ENCODE results near the gene NPC1.
"Not testable (repeated sequence)": the region's sequence is repeated elsewhere in the genome, so short reads cannot be mapped to it uniquely, and the experiment has no call there.

Gene NPC1

GRCh38 chr18:23575309-23575651 lies 11.0 kb downstream of the NPC1 start:
- DNase-seq (ENCODE audit: low read depth, low spot score), result no peak

DNA sequence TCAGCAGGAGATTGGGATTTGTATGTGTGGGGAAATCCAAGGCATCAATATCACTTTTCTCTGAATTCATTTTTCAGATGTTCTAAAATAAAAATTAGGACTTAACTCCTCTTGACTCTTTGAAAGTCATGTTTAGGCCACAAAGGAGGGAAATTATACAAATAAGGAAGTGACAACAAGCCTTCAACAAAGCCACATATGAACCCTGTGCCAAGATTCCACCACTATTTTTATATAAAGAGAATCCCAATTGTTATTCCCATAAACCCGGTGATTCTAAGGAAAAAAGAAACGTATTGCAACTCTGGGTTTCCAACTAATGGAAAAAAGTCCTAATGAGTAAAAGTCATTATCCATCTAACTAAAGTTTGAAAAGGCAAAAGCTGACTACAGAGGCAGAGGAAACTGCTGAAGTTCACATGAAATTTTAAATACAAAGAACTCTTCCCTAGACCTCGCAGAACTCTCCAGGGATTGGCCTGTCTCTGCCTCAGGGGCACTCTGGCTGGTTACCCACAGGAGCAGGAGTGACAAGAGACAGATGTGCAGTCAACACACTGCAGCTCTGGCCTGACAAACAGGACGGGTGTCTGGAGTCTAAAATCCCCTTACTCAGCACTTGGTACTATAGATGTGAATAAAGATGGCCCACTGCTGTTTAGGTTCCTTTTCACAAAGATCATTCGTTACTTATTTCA lies 11.5 kb downstream of the NPC1 start:
- no peak for DNase-seq (ENCODE audit: low read depth, low spot score)

DNA sequence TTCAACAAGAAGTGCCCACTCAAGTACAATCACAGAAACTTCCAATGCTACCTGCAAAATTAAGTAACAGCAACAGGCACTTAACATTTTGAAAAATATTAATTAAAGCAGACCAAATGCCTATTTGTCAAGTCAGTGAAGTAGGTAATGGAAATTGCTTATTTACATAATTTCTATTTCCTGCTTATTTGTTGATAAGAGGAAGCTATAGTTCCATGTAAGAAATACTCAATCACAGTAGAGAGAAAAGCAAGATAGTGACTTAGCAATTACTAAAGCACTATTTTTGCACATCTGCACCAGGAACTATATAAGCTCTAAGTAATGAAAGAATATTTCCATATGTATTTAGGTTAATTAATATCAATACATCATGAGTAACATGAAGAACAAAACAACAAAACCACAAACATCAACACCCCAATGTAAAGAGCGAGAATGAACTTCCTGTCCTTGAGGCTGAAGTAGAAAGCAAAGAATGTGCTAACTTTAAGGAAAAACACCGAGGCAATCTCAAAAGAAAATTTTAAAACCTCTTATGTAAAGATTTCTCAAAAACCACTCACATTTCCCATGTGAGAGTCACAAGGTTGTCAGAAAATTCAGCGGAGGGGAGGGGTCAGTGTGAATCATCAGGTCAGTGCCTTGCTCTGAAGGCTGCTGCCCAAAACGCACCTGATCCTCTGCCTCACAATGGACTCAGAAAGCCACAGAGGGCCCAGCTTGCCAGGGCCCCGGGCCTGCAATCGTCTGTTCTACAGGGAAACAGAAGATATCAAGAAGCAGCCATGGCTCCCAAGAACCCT lies 12.5 kb downstream of the NPC1 start:
- DNase-seq (ENCODE audit: low read depth, low spot score), result no peak

GRCh38 chr18:23573020-23573419 lies 13.3 kb downstream of the NPC1 start:
- DNase-seq (ENCODE audit: low read depth, low spot score), result no peak

DNA sequence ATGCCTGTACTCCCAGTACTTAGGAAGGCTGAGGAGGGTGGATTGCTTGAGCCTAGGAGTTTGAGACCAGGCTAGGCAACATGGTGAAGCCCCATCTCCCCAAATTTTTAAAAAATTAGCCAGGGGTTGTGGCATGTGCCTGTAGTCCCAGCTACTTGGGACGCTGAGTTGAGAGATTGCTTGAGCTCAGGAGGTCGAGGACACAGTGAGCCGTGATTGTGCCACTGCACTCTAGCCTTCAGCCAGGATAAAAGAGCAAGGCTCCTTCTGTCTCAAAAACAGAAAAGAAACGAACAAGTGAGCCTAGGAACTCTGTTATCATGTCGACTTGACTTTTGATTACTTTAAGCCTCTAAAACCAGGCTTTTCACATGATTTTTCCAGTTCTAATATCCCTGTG lies 13.7 kb downstream of the NPC1 start:
- no peak for DNase-seq (ENCODE audit: low read depth, low spot score)

GRCh38 chr18:23572012-23572411 lies 14.3 kb downstream of the NPC1 start:
- no peak for DNase-seq (ENCODE audit: low read depth, low spot score)

GRCh38 chr18:23570912-23571504 lies 15.3 kb downstream of the NPC1 start:
- no peak for DNase-seq (ENCODE audit: low read depth, low spot score)

- DNase-seq (ENCODE audit: low read depth, low spot score), result no peak
Observed at GRCh38 chr18:23569299-23570063, 16.8 kb downstream of the NPC1 start.

GRCh38 chr18:23568281-23569138 lies 17.8 kb downstream of the NPC1 start:
- DNase-seq (ENCODE audit: low read depth, low spot score), result no peak

DNA sequence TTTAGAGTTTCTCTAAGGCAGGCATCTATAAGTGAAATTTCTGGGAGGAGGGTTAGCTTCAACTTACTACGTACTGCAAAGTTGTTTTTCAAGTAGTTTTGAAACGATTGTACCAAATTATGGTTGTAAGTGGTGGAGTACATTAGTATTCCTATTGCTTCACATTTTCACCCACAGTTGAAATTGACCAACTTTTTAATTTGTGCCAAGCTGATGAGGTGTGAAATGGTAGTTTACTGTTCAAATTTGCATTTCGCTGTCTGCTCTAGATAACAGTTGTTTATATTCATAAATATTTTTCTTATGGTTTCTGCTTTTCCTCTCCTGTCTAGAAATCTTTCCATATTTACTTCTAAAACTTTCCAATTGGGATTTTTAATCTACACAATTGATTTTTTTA lies 18.6 kb downstream of the NPC1 start:
- DNase-seq (ENCODE audit: low read depth, low spot score), result no peak

DNA sequence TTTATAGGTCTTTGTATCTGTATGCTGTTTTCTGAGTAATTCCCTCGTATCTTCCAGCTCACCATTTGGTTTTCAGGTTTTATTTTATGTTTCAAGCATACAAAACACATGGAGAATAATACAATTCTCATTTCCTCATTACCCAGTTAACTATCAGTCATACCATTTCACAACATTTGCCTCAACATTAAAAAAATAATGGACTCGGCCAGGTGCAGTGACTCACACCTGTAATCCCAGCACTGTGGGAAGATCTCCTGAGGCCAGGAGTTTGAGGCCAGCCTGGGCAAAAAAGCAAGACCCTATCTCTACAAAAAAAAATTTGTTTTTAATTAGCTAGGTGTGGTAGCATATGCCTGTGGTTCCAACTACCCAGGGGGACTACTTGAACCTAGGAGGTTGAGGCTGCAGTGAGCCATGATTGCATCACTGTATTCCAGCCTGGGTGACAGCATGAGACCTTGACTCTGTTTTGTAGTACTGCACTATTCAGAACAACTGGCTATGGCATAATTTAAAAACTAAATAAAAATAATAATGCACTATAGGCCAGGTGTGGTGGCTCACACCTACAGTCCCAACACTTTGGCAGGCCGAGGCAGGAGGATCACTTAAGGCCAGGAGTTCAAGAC lies 20.3 kb downstream of the NPC1 start:
- DNase-seq (ENCODE audit: low read depth, low spot score), result no peak

DNA sequence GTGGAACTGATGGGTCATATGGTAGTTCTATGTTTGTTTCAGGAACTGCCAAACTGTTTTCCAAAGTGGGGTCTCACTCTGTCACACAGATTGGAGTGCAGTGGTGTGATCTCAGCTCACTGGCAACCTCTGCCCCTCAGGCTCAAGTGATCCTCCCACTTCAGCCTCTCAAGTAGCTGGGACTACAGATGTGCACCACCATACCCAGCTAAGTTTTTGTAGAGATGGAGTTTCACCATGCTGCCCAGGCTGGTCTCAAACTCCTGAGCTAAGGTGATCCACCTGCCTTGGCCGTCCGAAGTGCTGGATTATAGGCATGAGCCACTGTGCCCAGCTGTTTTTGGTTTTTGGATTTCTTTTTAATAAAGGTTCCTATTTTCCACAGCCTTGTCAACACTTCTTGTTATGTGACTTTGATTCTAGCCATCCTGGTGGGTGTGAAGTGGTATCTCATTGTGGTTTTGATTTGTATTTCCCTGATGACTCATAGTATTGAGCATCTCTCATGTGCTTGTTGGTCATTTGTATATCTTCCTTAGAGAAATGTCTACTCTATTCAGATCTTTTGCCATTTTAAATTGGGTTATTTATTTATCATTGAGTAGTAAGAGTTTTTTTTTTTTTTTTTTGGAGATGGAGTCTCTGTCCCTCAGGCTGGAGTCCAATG lies 22.8 kb downstream of the NPC1 start:
- no peak for DNase-seq (ENCODE audit: low read depth, low spot score)

DNA sequence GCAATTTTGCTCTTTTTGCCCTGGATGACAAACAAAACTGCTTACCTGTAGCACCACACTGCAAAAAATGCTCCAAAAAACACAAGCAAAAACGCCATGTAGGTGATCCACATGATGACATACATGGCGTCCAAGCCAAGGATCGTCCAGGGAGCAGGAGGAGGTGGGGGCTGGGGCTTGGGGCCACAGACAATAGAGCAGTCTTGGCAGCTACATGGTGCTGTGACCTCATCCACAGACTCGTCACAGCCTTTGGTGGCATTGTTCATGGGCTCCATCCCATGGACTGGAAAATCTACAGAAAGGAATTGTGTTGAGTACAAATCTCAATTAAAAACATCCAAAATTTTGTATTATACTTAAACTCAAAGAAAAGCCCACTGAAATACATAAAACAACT lies 26.1 kb downstream of the NPC1 start:
- DNase-seq (ENCODE audit: low read depth, low spot score), result no peak

DNA sequence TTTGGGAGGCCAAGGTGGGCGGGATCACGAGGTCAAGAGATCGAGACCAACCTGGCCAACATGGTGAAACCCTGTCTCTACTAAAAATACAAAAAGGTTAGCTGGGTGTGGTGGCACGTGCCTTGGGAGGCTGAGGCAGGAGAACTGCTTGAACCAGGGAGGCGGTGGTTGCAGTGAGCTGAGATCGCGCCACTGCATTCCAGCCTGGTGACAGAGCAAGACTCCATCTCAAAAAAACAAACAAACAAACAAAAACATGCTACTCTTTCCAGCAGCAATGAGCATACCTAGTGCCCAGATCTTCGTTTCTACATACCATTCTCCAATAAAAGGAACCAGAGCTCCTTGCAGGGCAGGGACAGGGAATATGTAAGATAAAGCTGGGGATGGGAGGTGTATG lies 28.8 kb downstream of the NPC1 start:
- not testable (repeated sequence) for DNase-seq (ENCODE audit: low read depth, low spot score)

DNA sequence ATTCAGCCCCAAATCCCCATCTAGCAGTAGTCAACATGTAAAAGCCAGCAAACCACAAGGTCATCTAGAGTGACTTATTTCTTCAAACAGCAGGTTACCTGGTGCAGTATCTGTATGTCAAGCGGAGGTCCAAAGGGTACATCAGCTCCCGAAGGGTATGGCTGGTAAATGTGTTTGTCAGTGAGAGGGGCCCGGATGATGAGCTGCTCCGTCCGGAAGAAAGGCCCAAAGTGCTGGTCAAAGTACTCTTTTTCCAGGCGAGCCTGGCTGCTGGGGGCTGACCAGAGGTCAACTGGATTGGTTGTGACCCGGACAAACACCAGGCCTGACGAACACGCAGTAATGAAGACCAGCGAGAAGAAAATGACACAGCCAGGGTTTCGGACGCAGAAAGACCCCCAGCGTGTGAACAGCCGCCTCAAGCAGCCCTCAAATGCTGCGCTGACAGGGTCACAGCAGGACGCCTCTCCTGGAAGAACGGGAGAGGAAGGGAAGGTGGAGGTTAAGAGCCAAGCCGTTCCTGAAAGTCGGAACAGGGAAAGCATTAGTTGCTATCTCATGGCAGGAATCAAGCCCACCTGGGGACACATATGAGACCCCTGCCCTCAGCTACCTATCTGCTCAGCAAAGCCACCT lies 30.0 kb downstream of the NPC1 start:
- no peak for DNase-seq (ENCODE audit: low read depth, low spot score)

DNA sequence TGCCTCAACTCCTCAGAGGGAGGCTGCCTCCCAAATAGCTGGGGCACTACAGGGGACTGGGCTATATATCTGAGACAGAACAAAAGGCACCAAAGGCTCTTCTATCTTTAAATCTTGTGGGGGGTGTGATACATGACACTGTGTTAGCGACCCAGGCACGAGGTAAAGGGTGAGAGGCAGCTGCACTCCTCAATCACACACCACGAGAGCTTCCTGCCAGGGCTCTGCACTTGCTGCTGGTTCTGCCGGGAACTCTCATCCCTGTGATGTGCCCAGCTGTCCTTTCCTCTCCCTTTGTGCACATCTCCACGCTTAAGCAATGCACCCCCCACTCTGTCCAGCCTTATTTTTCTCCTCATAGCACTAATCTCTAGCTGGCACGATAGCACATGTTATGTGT lies 32.4 kb downstream of the NPC1 start:
- DNase-seq (ENCODE audit: low read depth, low spot score), result no peak

- DNase-seq (ENCODE audit: low read depth, low spot score), result no peak
Observed at GRCh38 chr18:23552505-23552904, 33.8 kb downstream of the NPC1 start.

- DNase-seq (ENCODE audit: low read depth, low spot score), result no peak
Observed at GRCh38 chr18:23551978-23552377, 34.3 kb downstream of the NPC1 start.

GRCh38 chr18:23550898-23551297 lies 35.4 kb downstream of the NPC1 start:
- DNase-seq (ENCODE audit: low read depth, low spot score), result no peak

GRCh38 chr18:23548719-23549118 lies 37.6 kb downstream of the NPC1 start:
- DNase-seq (ENCODE audit: low read depth, low spot score), result no peak

Measured in brain pericyte (primary cell).